NT2/D1 (cell line): ENCODE measurements around the gene ZNF22.

Experiments used
- YY1 ChIP-seq: IDR thresholded peaks from 2 replicates; pipeline ENCODE4 v1.6.1; 2011; ENCODE audit not compliant: insufficient read length, insufficient read depth
- ZNF274 ChIP-seq: IDR thresholded peaks from 2 replicates; pipeline ENCODE4 v1.6.1; 2011; ENCODE audit warnings: mild to moderate bottlenecking, low read depth, low read length

GRCh38 chr10:45000752-45001380, at the start of gene ZNF22:
- TF ChIP-seq YY1 (no peak), ZNF274 (no peak)
